Glomerular visceral epithelial cell (primary cell): ENCODE measurements around the gene ABCF2.

ENCODE experiments used
- DNase-seq: peaks from one replicate; pipeline ENCODE4 v3.0.0-alpha.2; 2016; ENCODE audit errors: extremely low spot score

The ABCF2 gene

GRCh38 chr7:151242159-151243044, 15.4 kb upstream of the ABCF2 start:
- no peak for DNase-seq

- no peak for DNase-seq
Measured at GRCh38 chr7:151241755-151242096, 14.7 kb upstream of the ABCF2 start.

- DNase-seq = no peak
Measured at GRCh38 chr7:151240942-151241754, 14.1 kb upstream of the ABCF2 start.

GRCh38 chr7:151240536-151240935, 13.5 kb upstream of the ABCF2 start:
- no peak for DNase-seq

- DNase-seq = no peak
Measured at GRCh38 chr7:151239837-151240459, 12.9 kb upstream of the ABCF2 start.

GRCh38 chr7:151238924-151239836, 12.2 kb upstream of the ABCF2 start:
- no peak for DNase-seq

- DNase-seq = no peak
Measured at GRCh38 chr7:151238190-151238810, 11.3 kb upstream of the ABCF2 start.

GRCh38 chr7:151237244-151238189, 10.5 kb upstream of the ABCF2 start:
- DNase-seq = no peak

- no peak for DNase-seq
Measured at GRCh38 chr7:151236406-151236805, 9.4 kb upstream of the ABCF2 start.

GRCh38 chr7:151235091-151235787, 8.2 kb upstream of the ABCF2 start:
- DNase-seq = no peak

- DNase-seq = no peak
Measured at GRCh38 chr7:151233804-151234203, 6.8 kb upstream of the ABCF2 start.

GRCh38 chr7:151232917-151233701, 6.1 kb upstream of the ABCF2 start:
- peak; percentile 75 for DNase-seq

- peak; percentile 80 for DNase-seq
Measured at GRCh38 chr7:151232091-151232916, 5.3 kb upstream of the ABCF2 start, which contains the start of gene CHPF2. CHPF2 (plus strand) TSS chr7:151232483; CDS start chr7:151234012, 1,529 bp downstream.

GRCh38 chr7:151231080-151231479, 4.1 kb upstream of the ABCF2 start:
- no peak for DNase-seq

- no peak for DNase-seq
Measured at GRCh38 chr7:151229249-151229648, 2.2 kb upstream of the ABCF2 start.

GRCh38 chr7:151228024-151228866, 1.2 kb upstream of the ABCF2 start:
- DNase-seq = no peak

- no peak for DNase-seq
Measured at GRCh38 chr7:151226560-151226874, 488 bp downstream of the ABCF2 start.
